GM23338 (cell line): ENCODE measurements around the gene ALPP. TPM values are rescaled to one million over a fixed set of nuclear protein-coding genes. Genes with fewer than 3 reads are reported as not detected.

Experiments used
- ATAC-seq: fragments of 200-7000 bp; cut with Tn5 transposase; 3 replicates; pipeline ENCODE4 v1.9.1; 2020
- DNase-seq: peaks from one replicate; pipeline ENCODE4 v3.0.0-alpha.2; 2015; ENCODE audit warnings: low spot score
- H2AFZ ChIP-seq: fragments of 200-600 bp; sonication (generic); 2 replicates; pipeline ENCODE4 v1.8.0; 2016; ENCODE audit warnings: antibody characterized with exemption, mild to moderate bottlenecking, moderate library complexity
- H3F3A ChIP-seq: fragments of 200-600 bp; sonication (generic); replicated peaks from 2 replicates; pipeline ENCODE4 v1.8.0; 2017; ENCODE audit warnings: antibody characterized with exemption, mixed run types, low read depth
- H3K27ac ChIP-seq: fragments of 200-600 bp; sonication (generic); 2 replicates; pipeline ENCODE4 v1.6.1; 2016; ENCODE audit warnings: low read depth
- H3K27me3 ChIP-seq: fragments of 200-600 bp; sonication (generic); 2 replicates; pipeline ENCODE4 v1.8.0; 2016; ENCODE audit warnings: mild to moderate bottlenecking, mixed run types, moderate library complexity; ENCODE audit not compliant: insufficient read depth
- H3K36me3 ChIP-seq: fragments of 200-600 bp; sonication (generic); 2 replicates; pipeline ENCODE4 v1.8.0; 2016; ENCODE audit warnings: mild to moderate bottlenecking; ENCODE audit not compliant: insufficient read depth
- H3K4me1 ChIP-seq: fragments of 200-600 bp; sonication (generic); 2 replicates; pipeline ENCODE4 v1.8.0; 2016; ENCODE audit warnings: mild to moderate bottlenecking, moderate library complexity; ENCODE audit not compliant: insufficient read depth
- H3K4me2 ChIP-seq: fragments of 200-600 bp; sonication (generic); 2 replicates; pipeline ENCODE4 v1.7.1; 2017; ENCODE audit warnings: mixed run types
- H3K4me3 ChIP-seq: fragments of 200-600 bp; sonication (generic); 2 replicates; pipeline ENCODE4 v1.6.1; 2016; ENCODE audit warnings: mixed run types
- H3K79me2 ChIP-seq: fragments of 200-600 bp; sonication (generic); replicated peaks from 2 replicates; pipeline ENCODE4 v1.8.0; 2017; ENCODE audit warnings: mild to moderate bottlenecking; ENCODE audit not compliant: insufficient read depth
- H3K9me2 ChIP-seq: fragments of 200-600 bp; sonication (generic); 2 replicates; pipeline ENCODE4 v1.8.0; 2017; ENCODE audit not compliant: insufficient read depth
- H4K20me1 ChIP-seq: fragments of 200-600 bp; sonication (generic); replicated peaks from 2 replicates; pipeline ENCODE4 v1.8.0; 2017; ENCODE audit warnings: mild to moderate bottlenecking; ENCODE audit not compliant: insufficient read depth
- H3K27ac Mint-ChIP-seq: 2 replicates; pipeline ENCODE4 v1.8.0; 2020; ENCODE audit warnings: inconsistent platforms, mild to moderate bottlenecking, moderate library complexity, mixed read lengths
- H3K27me3 Mint-ChIP-seq: 3 replicates; pipeline ENCODE4 v1.8.0; 2022; ENCODE audit warnings: low read depth, mild to moderate bottlenecking, moderate library complexity, mixed read lengths, inconsistent platforms; ENCODE audit not compliant: insufficient read depth, poor library complexity
- H3K36me3 Mint-ChIP-seq: 3 replicates; pipeline ENCODE4 v1.8.0; 2021; ENCODE audit warnings: low read depth, mild to moderate bottlenecking, inconsistent platforms, moderate library complexity, mixed read lengths
- H3K4me1 Mint-ChIP-seq: 3 replicates; pipeline ENCODE4 v1.8.0; 2020; ENCODE audit warnings: mild to moderate bottlenecking, inconsistent platforms, mixed read lengths
- H3K4me3 Mint-ChIP-seq: 3 replicates; pipeline ENCODE4 v1.8.0; 2021; ENCODE audit warnings: moderate library complexity, mild to moderate bottlenecking, inconsistent platforms, mixed read lengths
- H3K9me3 Mint-ChIP-seq: 3 replicates; pipeline ENCODE4 v1.8.0; 2020; ENCODE audit warnings: moderate library complexity, mild to moderate bottlenecking, inconsistent platforms, mixed read lengths
- CTCF ChIP-seq, 2 experiments: fragments of 200-600 bp in 1 of 2; sonication (generic) in 1 of 2; conservative IDR thresholded peaks; 2 replicates each; pipeline versions ENCODE4 v1.5.1 to v1.6.1; 2016 to 2017; ENCODE audit warnings: antibody characterized with exemption in 2 of 2, low read depth in 2 of 2, mild to moderate bottlenecking in 2 of 2, moderate library complexity in 1 of 2
- ETS1 ChIP-seq: IDR thresholded peaks from 2 replicates; pipeline ENCODE4 v1.6.1; 2016; ENCODE audit warnings: antibody characterized with exemption
- JUNB ChIP-seq: IDR thresholded peaks from one replicate; pipeline ENCODE4 v1.6.1; 2016; ENCODE audit warnings: antibody characterized with exemption; ENCODE audit not compliant: unreplicated experiment
- POLR2AphosphoS5 ChIP-seq: IDR thresholded peaks from 2 replicates; pipeline ENCODE4 v1.6.1; 2016; ENCODE audit warnings: antibody characterized with exemption, low read depth
- REST ChIP-seq: IDR thresholded peaks from one replicate; pipeline ENCODE4 v1.6.1; 2018; ENCODE audit warnings: antibody characterized with exemption; ENCODE audit not compliant: unreplicated experiment
- STAT1 ChIP-seq: IDR thresholded peaks from one replicate; pipeline ENCODE4 v1.6.1; 2016; ENCODE audit warnings: antibody characterized with exemption; ENCODE audit not compliant: unreplicated experiment
- ZNF114 ChIP-seq: fragments of 250-450 bp; sonication (Bioruptor Pico); IDR thresholded peaks from 2 replicates; pipeline ENCODE4 v1.5.0; 2020; ENCODE audit warnings: mild to moderate bottlenecking, moderate library complexity
- ZNF462 ChIP-seq: fragments of 250-450 bp; sonication (Bioruptor Pico); IDR thresholded peaks from 2 replicates; pipeline ENCODE4 v1.5.0; 2020; ENCODE audit warnings: mild to moderate bottlenecking, moderate library complexity
- polyA plus RNA-seq: library from polyadenylated mRNA; unstranded; fragments of >200 nt; fragmentation: Nextera tagmentation; extraction: Ambion mirVana; gene quantifications from 2 replicates; pipeline ENCODE4 v1.2.1, GENCODE V29; 2016
- total RNA-seq: library from RNA; depleted of rRNA; stranded (reverse); fragments of >200 nt; shearing (Covaris generic); gene quantifications from 2 replicates; pipeline ENCODE4 v1.2.3, GENCODE V29; 2014

Gene ALPP
- total and polyA plus RNA-seq, 2 experiments from 2014 or later, result 0.28 TPM; not detected in 1

GRCh38 chr2:232421189-232421785, 42.7 kb downstream of the ALPP start:
- peak overlapping the region; percentile 83; the same call in 2 of the 3 replicates for H3K4me3 Mint-ChIP-seq
- Histone ChIP-seq H2AFZ (no peak overlapping the region), H3K79me2 (peaks cover 19% of the 10 kb centered on the region; the same call in 1 of the 2 replicates), H3K4me2 (peak overlapping the region; percentile 96), H3K27ac (no peak overlapping the region), H4K20me1 (no peaks in the 10 kb centered on the region), H3K9me2 (no peaks in the 10 kb centered on the region), H3K27me3 (peaks cover 44% of the 10 kb centered on the region), H3F3A (peaks cover 22% of the 10 kb centered on the region), H3K4me3 (peak overlapping the region; percentile 91), H3K36me3 (no peaks in the 10 kb centered on the region), H3K4me1 (peaks cover 43% of the 10 kb centered on the region)
- peaks cover 25% of the 10 kb centered on the region for H3K36me3 Mint-ChIP-seq
- DNase-seq (peak; percentile 75), ATAC-seq (peak; percentile 17)
- peaks cover 62% of the 10 kb centered on the region for H3K27me3 Mint-ChIP-seq
- H3K27ac Mint-ChIP-seq, result no peak overlapping the region
- peaks cover 16% of the 10 kb centered on the region for H3K9me3 Mint-ChIP-seq
- peaks cover 47% of the 10 kb centered on the region for H3K4me1 Mint-ChIP-seq
- TF ChIP-seq ZNF462 (CRISPR knock-in tag) (no peak), POLR2AphosphoS5 (no peak), ETS1 (no peak), ZNF114 (CRISPR knock-in tag) (no peak), JUNB (no peak), STAT1 (no peak), CTCF (conservative IDR thresholded peaks at IDR 0.05; ENCODE audit: low read depth in 2 of 2) (no peak), REST (no peak)
